Tibial nerve (tissue), 4 donors: ENCODE measurements around the gene CLK3.

Experiments
- CTCF ChIP-seq, 5 experiments: fragments of 200-600 bp in 3 of 5; fragments of 450-650 bp in 2 of 5; sonication (generic) in 3 of 5; IDR thresholded peaks; one replicate each; pipeline ENCODE4 v1.5.1; 2016 to 2019; ENCODE audit warnings: antibody characterized with exemption in 5 of 5, mild to moderate bottlenecking in 3 of 5, moderate library complexity in 2 of 5
- EP300 ChIP-seq, 2 donors: sonication (generic); formaldehyde crosslinking; IDR thresholded peaks; one replicate each; pipeline ENCODE4 v1.6.1; 2017; ENCODE audit warnings: antibody characterized with exemption in 2 of 2, mild to moderate bottlenecking in 1 of 2
- POLR2A ChIP-seq, 2 donors: fragments of 450-650 bp; IDR thresholded peaks; one replicate each; pipeline ENCODE4 v1.6.1; 2017; ENCODE audit warnings: antibody characterized with exemption in 2 of 2, mild to moderate bottlenecking in 2 of 2, moderate library complexity in 2 of 2

- TF ChIP-seq CTCF (IDR thresholded peaks at IDR 0.05) (no peak), POLR2A (IDR thresholded peaks at IDR 0.05) (no peak), EP300 (IDR thresholded peaks at IDR 0.05) (no peak)
Measured at GRCh38 chr15:74569731-74570070, 45.9 kb upstream of the CLK3 start.
